CD4-positive, alpha-beta T cell (primary cell): ENCODE results near the gene PKLR. TPM values are rescaled to one million over a fixed set of nuclear protein-coding genes. Genes with fewer than 3 reads are reported as not detected.

Experiments
- ATAC-seq: fragments of 200-7000 bp; cut with Tn5 transposase; one replicate; pipeline ENCODE4 v1.10.0; 2022; ENCODE audit warnings: mild to moderate bottlenecking; ENCODE audit not compliant: poor library complexity
- CTCF ChIA-PET: fragments of 350-600 bp; sonication (Branson Sonifier 250); formaldehyde crosslinking; loops from one replicate; lab custom pipeline; 2021; ENCODE audit warnings: antibody characterized with exemption, inconsistent platforms; lab: Charles Lee
- POLR2A ChIA-PET: fragments of 350-600 bp; sonication (Branson Sonifier 250); formaldehyde crosslinking; loops from one replicate; lab custom pipeline; 2021; ENCODE audit warnings: antibody characterized with exemption, inconsistent platforms; lab: Charles Lee
- DNase-seq, 14 experiments: peaks; one replicate each; pipeline ENCODE4 v3.0.0-alpha.2; 2013 to 2020; ENCODE audit warnings: mixed read lengths in 2 of 14
- H3K27ac ChIP-seq, 2 donors: one replicate each; pipeline versions ENCODE4 v1.5.1 to v1.7.0; 2013; ENCODE audit warnings: low read length in 2 of 2, low read depth in 1 of 2, mild to moderate bottlenecking in 1 of 2
- H3K27me3 ChIP-seq, 2 experiments: 1 replicate in 1 of 2; 2 replicates in 1 of 2; pipeline versions ENCODE4 v1.6.1 to v1.7.0; 2013; ENCODE audit warnings: low read length in 2 of 2, control low read depth in 1 of 2, mild to moderate bottlenecking in 1 of 2, moderate library complexity in 1 of 2; ENCODE audit not compliant: insufficient read depth in 2 of 2, control insufficient read depth in 1 of 2
- H3K36me3 ChIP-seq: one replicate; pipeline ENCODE4 v1.6.1; 2013; ENCODE audit warnings: low read length, control low read depth; ENCODE audit not compliant: insufficient read depth
- H3K4me1 ChIP-seq: one replicate; pipeline ENCODE4 v1.6.1; 2013; ENCODE audit warnings: low read length, control low read depth; ENCODE audit not compliant: insufficient read depth
- H3K4me3 ChIP-seq: one replicate; pipeline ENCODE4 v1.5.1; 2013; ENCODE audit warnings: mild to moderate bottlenecking, low read length, moderate library complexity
- H3K9me3 ChIP-seq, 2 experiments: 1 replicate in 1 of 2; 2 replicates in 1 of 2; pipeline versions ENCODE4 v1.6.1 to v1.7.0; 2013; ENCODE audit warnings: low read length in 2 of 2, mild to moderate bottlenecking in 2 of 2, control low read depth in 1 of 2, moderate library complexity in 1 of 2; ENCODE audit not compliant: control insufficient read depth in 1 of 2, insufficient read depth in 1 of 2
- H3K27ac Mint-ChIP-seq: one replicate; pipeline ENCODE4 v1.8.0; 2020; ENCODE audit warnings: mixed read lengths
- H3K27me3 Mint-ChIP-seq: one replicate; pipeline ENCODE4 v1.8.0; 2021; ENCODE audit warnings: mixed read lengths
- H3K36me3 Mint-ChIP-seq: one replicate; pipeline ENCODE4 v1.8.0; 2021; ENCODE audit warnings: low read depth, mixed read lengths
- H3K4me1 Mint-ChIP-seq: one replicate; pipeline ENCODE4 v1.8.0; 2021; ENCODE audit warnings: low read depth, mixed read lengths
- H3K4me3 Mint-ChIP-seq: one replicate; pipeline ENCODE4 v1.8.0; 2020; ENCODE audit warnings: mild to moderate bottlenecking, mixed read lengths
- H3K9me3 Mint-ChIP-seq: one replicate; pipeline ENCODE4 v1.8.0; 2020; ENCODE audit warnings: mixed read lengths
- CTCF ChIP-seq: fragments of 200-600 bp; IDR thresholded peaks from one replicate; pipeline ENCODE4 v1.8.0; 2022; ENCODE audit warnings: antibody characterized with exemption, mild to moderate bottlenecking
- intact Hi-C, 2 experiments: fragments of 100-400 bp; cut with DNase I in 1 of 2; cut with micrococcal nuclease in 1 of 2; formaldehyde crosslinking; loops; one replicate each; pipeline versions ENCODE4 v1.15.1 to v1.9.0; 2023 to 2025; cut with DNase I, micrococcal nuclease
- total RNA-seq, 174 experiments: library from RNA in 2 of 174; stranded (reverse) in 2 of 174; gene quantifications; one replicate each; pipeline ENCODE4 v1.2.3 and lab custom pipeline; 2021 to 2026

The PKLR gene
- total RNA-seq, 2 experiments from 2014 or later, result not detected

GRCh38 chr1:155304558-155305063, 3.4 kb upstream of the PKLR start:
- Mint-ChIP-seq H3K27ac (no peak overlapping the region), H3K27me3 (no peaks in the 10 kb centered on the region), H3K9me3 (no peaks in the 10 kb centered on the region), H3K4me3 (no peak overlapping the region), H3K4me1 (peaks cover 14% of the 10 kb centered on the region), H3K36me3 (peaks cover 13% of the 10 kb centered on the region)
- Histone ChIP-seq H3K27me3 (no peaks in the 10 kb centered on the region), H3K27ac (no peak overlapping the region), H3K36me3 (no peaks in the 10 kb centered on the region), H3K9me3 (no peaks in the 10 kb centered on the region), H3K4me3 (no peak overlapping the region), H3K4me1 (peaks cover 18% of the 10 kb centered on the region)
- intact Hi-C loops, result no loop called here
- DNase-seq (no peak), ATAC-seq (no peak)
- no peak for TF ChIP-seq CTCF
- ChIA-PET POLR2A (no interaction called here), CTCF (no interaction called here)

- DNase-seq (no peak), ATAC-seq (no peak)
- Mint-ChIP-seq H3K36me3 (no peaks in the 10 kb centered on the region), H3K4me3 (no peak overlapping the region), H3K27ac (no peak overlapping the region), H3K9me3 (no peaks in the 10 kb centered on the region), H3K4me1 (no peaks in the 10 kb centered on the region), H3K27me3 (peaks cover 21% of the 10 kb centered on the region)
- ChIA-PET CTCF (interaction anchor here (1.5 kb wide), 1 partner anchor 50 kb away, joined by 4 read pairs; no protein-coding TSS in a partner anchor), POLR2A (no interaction called here)
- H3K4me1 ChIP-seq, result no peaks in the 10 kb centered on the region
- peaks cover 6 to 10% of the 10 kb centered on the region in 2 experiments for H3K27me3 ChIP-seq
- no peaks in the 10 kb centered on the region for H3K36me3 ChIP-seq
- no peak for TF ChIP-seq CTCF
- intact Hi-C loops, result no loop called here
- H3K4me3 ChIP-seq, result no peak overlapping the region
- peaks cover 0 to 3% of the 10 kb centered on the region in 2 experiments for H3K9me3 ChIP-seq
- no peak overlapping the region for H3K27ac ChIP-seq
These were observed 497 bp downstream of the PKLR start for GRCh38 chr1:155300553-155301329.

GRCh38 chr1:155300024-155300423, 1.2 kb downstream of the PKLR start:
- ChIA-PET CTCF (no interaction called here), POLR2A (no interaction called here)
- peaks cover 7% of the 10 kb centered on the region for H3K4me1 ChIP-seq
- Mint-ChIP-seq H3K36me3 (no peaks in the 10 kb centered on the region), H3K27me3 (peaks cover 26% of the 10 kb centered on the region), H3K4me3 (no peak overlapping the region), H3K4me1 (no peaks in the 10 kb centered on the region), H3K9me3 (no peaks in the 10 kb centered on the region), H3K27ac (no peak overlapping the region)
- no peak for ATAC-seq
- no peak for DNase-seq
- H3K4me3 ChIP-seq, result no peak overlapping the region
- H3K9me3 ChIP-seq, result peaks cover 0 to 10% of the 10 kb centered on the region in 2 experiments
- no peaks in the 10 kb centered on the region for H3K36me3 ChIP-seq
- no peak overlapping the region for H3K27ac ChIP-seq
- no peak for TF ChIP-seq CTCF
- peaks cover 13 to 18% of the 10 kb centered on the region in 2 experiments for H3K27me3 ChIP-seq
- intact Hi-C loops, result no loop called here
